Parathyroid adenoma (tissue), 2 donors: Measurements from ENCODE around the gene CA9.

Experiments used
- H2AFZ ChIP-seq: fragments of 300-600 bp; sonication (generic); one replicate; pipeline ENCODE4 v1.7.0; 2017; ENCODE audit warnings: antibody characterized with exemption, mild to moderate bottlenecking
- H3K27ac ChIP-seq: fragments of 300-600 bp; sonication (generic); one replicate; pipeline ENCODE4 v1.7.0; 2017
- H3K27me3 ChIP-seq: fragments of 300-600 bp; sonication (generic); one replicate; pipeline ENCODE4 v1.7.0; 2017; ENCODE audit warnings: low read length; ENCODE audit not compliant: control insufficient read depth, insufficient read depth
- H3K36me3 ChIP-seq: fragments of 300-600 bp; sonication (generic); one replicate; pipeline ENCODE4 v1.7.0; 2017; ENCODE audit warnings: low read length; ENCODE audit not compliant: control insufficient read depth, insufficient read depth
- H3K4me1 ChIP-seq: fragments of 300-600 bp; sonication (generic); one replicate; pipeline ENCODE4 v1.7.0; 2017; ENCODE audit warnings: control low read depth
- H3K4me2 ChIP-seq: fragments of 300-600 bp; sonication (generic); one replicate; pipeline ENCODE4 v1.7.0; 2017; ENCODE audit warnings: low read length
- H3K4me3 ChIP-seq: fragments of 300-600 bp; sonication (generic); one replicate; pipeline ENCODE4 v1.7.0; 2017; ENCODE audit warnings: low read depth, low read length
- H3K79me2 ChIP-seq: fragments of 300-600 bp; sonication (generic); one replicate; pipeline ENCODE4 v1.7.0; 2017; ENCODE audit warnings: control low read depth
- H3K9ac ChIP-seq: fragments of 300-600 bp; sonication (generic); one replicate; pipeline ENCODE4 v1.7.0; 2017; ENCODE audit warnings: mild to moderate bottlenecking
- H3K9me3 ChIP-seq: fragments of 300-600 bp; sonication (generic); one replicate; pipeline ENCODE4 v1.7.0; 2017; ENCODE audit warnings: low read length; ENCODE audit not compliant: control insufficient read depth
- CTCF ChIP-seq: fragments of 300-600 bp; sonication (generic); IDR thresholded peaks from one replicate; pipeline ENCODE4 v1.7.0; 2017; ENCODE audit warnings: antibody characterized with exemption, mild to moderate bottlenecking
- donor health status: primary hyperparathyroidism.

Gene CA9

DNA sequence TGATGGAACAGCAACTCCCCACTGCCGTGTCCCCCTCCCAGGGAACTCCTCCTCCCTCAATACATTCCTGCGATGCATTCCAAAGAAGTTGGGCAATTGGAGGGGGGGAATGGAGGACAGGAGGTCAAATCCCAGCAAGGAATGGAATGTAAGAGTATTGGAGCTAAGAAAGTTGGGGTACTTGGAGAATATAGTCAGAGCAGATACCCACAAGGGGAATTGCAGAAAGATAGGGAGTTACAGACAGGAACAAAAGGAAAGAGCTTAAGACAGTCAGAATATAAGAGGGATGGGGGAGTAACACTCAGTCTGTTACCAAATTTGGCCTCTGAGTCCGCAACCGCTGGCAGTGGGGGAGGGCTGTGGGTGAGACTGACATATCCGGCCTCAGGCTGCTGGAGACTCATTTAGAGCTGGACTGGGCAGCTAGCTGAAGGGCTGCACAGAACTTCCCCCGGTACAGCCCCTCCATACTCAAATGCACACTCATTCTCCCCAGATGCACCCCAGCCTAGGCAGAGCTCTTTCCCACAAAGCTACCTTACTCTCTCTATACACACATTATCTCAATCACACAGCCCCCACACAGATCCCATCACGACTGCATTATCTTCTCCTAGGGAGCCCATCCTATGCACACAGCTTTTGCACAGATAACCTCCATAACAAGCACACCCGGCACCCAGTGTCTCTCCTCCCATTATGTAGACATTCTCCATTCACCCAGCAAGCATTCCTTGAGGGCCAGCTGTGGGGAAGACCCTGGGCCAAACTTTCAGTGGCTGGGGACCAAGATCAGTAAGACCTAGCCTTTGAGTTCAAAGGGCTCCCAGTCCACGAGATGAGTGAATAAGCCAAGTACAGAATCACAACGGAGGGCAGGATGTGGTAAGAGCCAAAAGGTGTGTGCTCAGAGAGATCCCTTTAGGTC, 54.6 kb downstream of the CA9 start:
- Histone ChIP-seq H3K9me3 (no peaks in the 10 kb centered on the region), H3K79me2 (peaks cover 12% of the 10 kb centered on the region), H3K27me3 (no peaks in the 10 kb centered on the region), H3K36me3 (no peaks in the 10 kb centered on the region), H3K9ac (no peak overlapping the region), H2AFZ (no peak overlapping the region), H3K4me1 (peaks cover 14% of the 10 kb centered on the region), H3K4me2 (peak overlapping the region; percentile 52), H3K27ac (peak overlapping the region; percentile 49), H3K4me3 (peak overlapping the region; percentile 8)
- TF ChIP-seq CTCF: no peak

DNA sequence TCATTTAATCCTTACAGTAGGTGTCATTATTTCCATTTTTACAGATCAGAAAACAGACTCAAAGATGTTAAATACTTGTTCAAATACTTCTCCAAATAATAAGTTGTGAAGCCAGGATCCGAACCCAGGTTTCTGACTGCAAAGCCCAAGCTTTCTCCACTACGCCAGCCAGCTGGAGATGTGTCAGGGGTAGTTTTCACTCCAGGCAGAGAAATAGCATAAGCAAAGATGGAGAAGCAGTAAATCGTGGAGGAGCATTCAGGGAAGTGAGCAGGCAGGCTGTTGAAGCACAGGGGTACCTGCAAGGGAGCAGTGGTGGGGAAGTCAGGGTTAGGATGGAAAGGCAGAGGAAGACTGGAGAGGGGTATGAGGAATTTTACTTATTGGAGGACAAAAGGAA, 55.4 kb downstream of the CA9 start:
- no peak for TF ChIP-seq CTCF
- H3K79me2 ChIP-seq: peaks cover 12% of the 10 kb centered on the region
- no peaks in the 10 kb centered on the region for H3K9me3 ChIP-seq
- H2AFZ ChIP-seq: no peak overlapping the region
- no peak overlapping the region for H3K9ac ChIP-seq
- H3K36me3 ChIP-seq: no peaks in the 10 kb centered on the region
- H3K4me2 ChIP-seq: no peak overlapping the region
- H3K4me1 ChIP-seq: peaks cover 17% of the 10 kb centered on the region
- H3K27ac ChIP-seq: peak overlapping the region; percentile 12
- H3K4me3 ChIP-seq: no peak overlapping the region
- H3K27me3 ChIP-seq: no peaks in the 10 kb centered on the region

DNA sequence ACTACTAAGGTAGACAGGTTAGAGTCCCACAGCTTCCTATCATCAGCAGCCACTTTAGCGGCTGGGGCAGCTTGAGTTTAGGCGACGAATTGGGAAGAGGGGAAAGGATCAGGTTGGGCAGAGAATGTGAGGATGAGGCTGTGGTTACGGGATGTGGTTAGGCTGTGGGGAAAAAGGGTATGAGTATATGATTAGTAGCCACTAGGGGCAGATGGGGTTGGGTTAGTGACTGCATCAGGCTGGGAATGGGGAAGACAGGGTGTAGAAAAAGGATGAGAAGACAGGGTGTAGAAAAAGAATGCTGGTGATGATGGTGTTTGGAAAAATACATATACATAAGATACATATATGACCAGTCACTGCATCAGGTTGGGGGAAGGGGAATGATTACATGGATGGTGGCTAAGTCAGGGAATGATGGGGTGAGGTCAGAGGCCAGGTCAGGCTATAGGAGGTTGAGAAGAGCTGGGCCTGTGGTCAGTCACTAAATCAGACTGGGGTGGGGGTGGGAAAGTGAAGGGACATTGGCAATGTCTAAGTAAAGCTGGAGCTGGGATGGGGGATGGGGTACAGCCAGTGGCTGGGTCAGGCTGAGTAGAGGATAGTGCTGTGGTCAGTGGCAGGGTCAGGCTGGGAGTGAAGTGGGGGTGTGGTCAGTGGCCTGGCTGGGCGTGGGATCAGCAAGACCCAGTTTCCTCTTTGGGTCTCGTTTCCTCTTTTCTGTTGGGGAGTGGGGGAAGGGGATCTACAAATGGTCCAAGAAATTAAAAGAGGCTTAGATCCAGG, 56.2 kb downstream of the CA9 start:
- no peak overlapping the region for H3K9ac ChIP-seq
- H3K4me3 ChIP-seq: peak overlapping the region; percentile 29
- H3K36me3 ChIP-seq: no peaks in the 10 kb centered on the region
- peak overlapping the region; percentile 12 for H3K27ac ChIP-seq
- H3K9me3 ChIP-seq: no peaks in the 10 kb centered on the region
- peaks cover 17% of the 10 kb centered on the region for H3K4me1 ChIP-seq
- no peaks in the 10 kb centered on the region for H3K27me3 ChIP-seq
- H2AFZ ChIP-seq: no peak overlapping the region
- H3K79me2 ChIP-seq: peaks cover 12% of the 10 kb centered on the region
- peak; percentile 41 for TF ChIP-seq CTCF
- H3K4me2 ChIP-seq: peak overlapping the region; percentile 92

DNA sequence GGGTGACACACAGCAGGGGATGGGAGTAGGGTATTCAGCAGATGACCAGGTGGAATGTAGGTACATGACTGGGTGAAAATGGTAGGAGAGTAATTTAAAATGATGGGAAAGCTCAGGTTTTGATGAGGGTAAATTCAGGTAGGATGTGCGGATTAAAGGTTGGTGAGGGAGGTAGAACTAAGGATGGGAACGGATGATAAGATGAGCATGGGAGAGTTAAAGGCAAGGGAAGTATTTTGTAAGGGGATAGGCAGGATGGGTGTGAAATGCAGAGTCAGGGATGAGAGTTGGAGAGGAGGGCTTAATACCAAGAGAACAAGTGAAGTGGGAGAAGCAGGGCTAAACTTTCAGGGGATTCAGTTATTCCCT, 56.7 kb downstream of the CA9 start:
- Histone ChIP-seq H3K4me2 (peak overlapping the region; percentile 92), H3K36me3 (no peaks in the 10 kb centered on the region), H2AFZ (no peak overlapping the region), H3K9me3 (no peaks in the 10 kb centered on the region), H3K27ac (peak overlapping the region; percentile 82), H3K9ac (no peak overlapping the region), H3K4me3 (peak overlapping the region; percentile 87), H3K4me1 (peaks cover 17% of the 10 kb centered on the region), H3K79me2 (peaks cover 12% of the 10 kb centered on the region), H3K27me3 (no peaks in the 10 kb centered on the region)
- no peak for TF ChIP-seq CTCF
